Measurements from ENCODE around the gene ALG13. TPM values are rescaled to one million over a fixed set of nuclear protein-coding genes. Genes with fewer than 3 reads are reported as not detected.

ALG13 gene
- total RNA-seq, 1 donor from 2014 or later = 78.4 TPM

DNA sequence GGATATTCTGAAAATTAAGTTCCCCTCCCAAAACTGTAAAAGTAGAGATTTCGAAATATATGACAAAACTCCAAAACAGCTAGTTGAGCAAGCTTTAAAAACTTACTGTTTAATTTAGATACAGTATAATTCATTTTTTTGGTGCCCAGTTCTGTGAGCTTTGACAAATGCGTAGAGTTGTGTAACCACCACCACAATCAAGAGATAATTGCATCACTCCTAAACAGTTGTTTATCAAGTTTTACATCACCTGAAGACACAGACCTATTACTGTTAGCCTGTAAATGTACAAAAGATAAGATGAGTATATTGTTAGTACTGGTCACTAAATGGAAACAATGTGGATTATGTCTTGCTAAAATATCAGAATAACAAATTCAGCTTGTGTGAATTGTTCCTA is 62.3 kb downstream of the ALG13 start:
- DNase-seq (ENCODE audit: extremely low spot score, unreplicated experiment) = no peak
- Mint-ChIP-seq H3K27me3 (ENCODE audit: unreplicated experiment) (no peaks in the 10 kb centered on the region), H3K36me3 (ENCODE audit: unreplicated experiment) (peaks cover 68% of the 10 kb centered on the region), H3K4me1 (ENCODE audit: unreplicated experiment) (no peaks in the 10 kb centered on the region), H3K27ac (ENCODE audit: unreplicated experiment) (no peak overlapping the region), H3K9me3 (ENCODE audit: unreplicated experiment) (no peaks in the 10 kb centered on the region), H3K4me3 (ENCODE audit: unreplicated experiment) (no peak overlapping the region)
- TF ChIP-seq, protein P1, sequence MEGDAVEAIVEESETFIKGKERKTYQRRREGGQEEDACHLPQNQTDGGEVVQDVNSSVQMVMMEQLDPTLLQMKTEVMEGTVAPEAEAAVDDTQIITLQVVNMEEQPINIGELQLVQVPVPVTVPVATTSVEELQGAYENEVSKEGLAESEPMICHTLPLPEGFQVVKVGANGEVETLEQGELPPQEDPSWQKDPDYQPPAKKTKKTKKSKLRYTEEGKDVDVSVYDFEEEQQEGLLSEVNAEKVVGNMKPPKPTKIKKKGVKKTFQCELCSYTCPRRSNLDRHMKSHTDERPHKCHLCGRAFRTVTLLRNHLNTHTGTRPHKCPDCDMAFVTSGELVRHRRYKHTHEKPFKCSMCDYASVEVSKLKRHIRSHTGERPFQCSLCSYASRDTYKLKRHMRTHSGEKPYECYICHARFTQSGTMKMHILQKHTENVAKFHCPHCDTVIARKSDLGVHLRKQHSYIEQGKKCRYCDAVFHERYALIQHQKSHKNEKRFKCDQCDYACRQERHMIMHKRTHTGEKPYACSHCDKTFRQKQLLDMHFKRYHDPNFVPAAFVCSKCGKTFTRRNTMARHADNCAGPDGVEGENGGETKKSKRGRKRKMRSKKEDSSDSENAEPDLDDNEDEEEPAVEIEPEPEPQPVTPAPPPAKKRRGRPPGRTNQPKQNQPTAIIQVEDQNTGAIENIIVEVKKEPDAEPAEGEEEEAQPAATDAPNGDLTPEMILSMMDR (IDR thresholded peaks at IDR 0.05) = no peak

DNA sequence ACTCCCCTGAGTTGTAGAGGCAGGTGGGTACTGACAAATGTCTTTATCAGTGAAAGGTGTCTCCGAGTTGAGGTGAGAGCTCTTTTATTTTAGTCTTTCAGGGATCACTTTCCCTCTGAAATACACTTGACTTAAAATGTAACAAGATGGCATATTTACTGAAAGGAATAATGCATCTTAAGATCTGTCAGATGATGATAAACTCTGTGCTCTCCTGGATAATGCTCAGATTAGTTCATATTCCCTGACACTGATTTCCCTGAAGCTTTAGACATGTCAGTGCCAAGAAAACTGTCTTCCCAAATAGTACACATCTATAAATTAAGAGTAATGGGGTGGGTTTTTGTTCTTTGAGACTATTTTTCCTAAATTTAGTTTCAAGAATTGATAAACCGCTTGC is 75.5 kb downstream of the ALG13 start:
- Mint-ChIP-seq H3K4me3 (ENCODE audit: unreplicated experiment) (no peak overlapping the region), H3K27ac (ENCODE audit: unreplicated experiment) (no peak overlapping the region), H3K27me3 (ENCODE audit: unreplicated experiment) (no peaks in the 10 kb centered on the region), H3K9me3 (ENCODE audit: unreplicated experiment) (peaks cover 11% of the 10 kb centered on the region), H3K4me1 (ENCODE audit: unreplicated experiment) (no peaks in the 10 kb centered on the region), H3K36me3 (ENCODE audit: unreplicated experiment) (peaks cover 64% of the 10 kb centered on the region)
- TF ChIP-seq, protein P1 (IDR thresholded peaks at IDR 0.05) = no peak
- DNase-seq (ENCODE audit: extremely low spot score, unreplicated experiment) = no peak

DNA sequence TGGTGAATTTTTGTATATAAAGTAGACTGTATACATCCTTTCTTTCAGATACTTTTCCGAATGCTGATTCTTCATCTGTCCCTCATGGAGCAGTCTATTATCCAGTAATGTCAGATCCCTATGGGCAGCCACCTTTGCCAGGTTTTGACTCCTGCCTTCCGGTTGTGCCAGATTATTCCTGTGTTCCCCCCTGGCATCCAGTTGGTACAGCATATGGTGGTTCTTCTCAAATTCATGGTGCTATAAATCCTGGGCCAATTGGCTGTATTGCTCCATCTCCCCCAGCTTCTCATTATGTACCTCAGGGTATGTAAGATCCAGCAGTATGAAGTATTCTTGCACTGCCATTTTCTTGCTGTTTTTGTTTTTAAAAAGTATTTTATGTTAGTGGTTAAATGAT is 78.7 kb downstream of the ALG13 start:
- H3K27ac Mint-ChIP-seq (ENCODE audit: unreplicated experiment) = no peak overlapping the region
- H3K36me3 Mint-ChIP-seq (ENCODE audit: unreplicated experiment) = peaks cover 40% of the 10 kb centered on the region
- DNase-seq (ENCODE audit: extremely low spot score, unreplicated experiment) = no peak
- no peak overlapping the region for H3K4me3 Mint-ChIP-seq (ENCODE audit: unreplicated experiment)
- no peaks in the 10 kb centered on the region for H3K4me1 Mint-ChIP-seq (ENCODE audit: unreplicated experiment)
- no peaks in the 10 kb centered on the region for H3K27me3 Mint-ChIP-seq (ENCODE audit: unreplicated experiment)
- TF ChIP-seq, protein P1 (IDR thresholded peaks at IDR 0.05) = no peak
- no peaks in the 10 kb centered on the region for H3K9me3 Mint-ChIP-seq (ENCODE audit: unreplicated experiment)

DNA sequence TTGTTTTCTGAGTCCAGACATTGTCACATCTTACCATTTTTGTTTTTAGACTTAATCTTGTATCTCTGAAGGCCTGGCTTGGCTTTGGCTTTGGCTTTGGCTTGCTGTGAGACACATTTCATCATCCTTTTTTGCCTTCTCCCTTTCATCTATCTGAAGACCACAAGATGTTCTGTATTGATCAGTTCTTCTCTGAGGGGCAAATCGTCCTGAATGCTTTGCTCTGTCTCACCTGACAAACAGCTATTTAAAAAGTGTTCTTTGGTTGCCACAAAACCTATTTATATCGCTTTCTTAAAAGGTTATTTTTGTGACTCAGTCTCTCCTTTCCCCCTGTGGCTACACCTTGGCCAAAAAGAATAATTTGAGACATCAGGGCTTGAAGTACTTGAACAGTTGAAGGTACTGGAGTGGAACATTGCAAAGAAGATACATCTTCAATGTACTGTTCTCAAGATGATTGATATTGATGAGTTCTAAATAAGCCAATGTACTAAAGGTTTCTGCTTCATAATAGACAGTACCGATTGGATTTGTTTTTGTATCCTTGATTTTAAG is 80.7 kb downstream of the ALG13 start:
- H3K27ac Mint-ChIP-seq (ENCODE audit: unreplicated experiment) = no peak overlapping the region
- no peak overlapping the region for H3K4me3 Mint-ChIP-seq (ENCODE audit: unreplicated experiment)
- no peaks in the 10 kb centered on the region for H3K9me3 Mint-ChIP-seq (ENCODE audit: unreplicated experiment)
- no peak for DNase-seq (ENCODE audit: extremely low spot score, unreplicated experiment)
- TF ChIP-seq, protein P1 (IDR thresholded peaks at IDR 0.05) = no peak
- no peaks in the 10 kb centered on the region for H3K27me3 Mint-ChIP-seq (ENCODE audit: unreplicated experiment)
- H3K4me1 Mint-ChIP-seq (ENCODE audit: unreplicated experiment) = no peaks in the 10 kb centered on the region
- H3K36me3 Mint-ChIP-seq (ENCODE audit: unreplicated experiment) = peaks cover 45% of the 10 kb centered on the region

DNA sequence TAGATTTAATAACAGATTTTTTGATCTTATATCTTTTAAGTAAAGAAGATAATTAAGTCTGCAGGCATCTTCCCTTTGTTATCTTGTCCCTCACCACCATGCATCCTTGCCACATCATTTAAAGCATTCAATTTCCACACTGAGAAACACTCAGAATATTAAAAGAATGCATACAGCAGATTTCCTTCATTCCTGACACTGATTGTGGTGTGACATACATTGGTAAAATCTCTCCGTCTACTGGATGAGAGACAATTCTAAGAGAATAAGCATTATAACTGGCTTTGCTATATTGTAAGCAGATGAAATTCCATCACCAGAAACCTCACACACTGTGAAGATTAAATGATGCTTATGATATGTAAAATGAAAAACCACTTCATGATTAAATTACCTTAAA is 97.6 kb downstream of the ALG13 start:
- Mint-ChIP-seq H3K4me3 (ENCODE audit: unreplicated experiment) (no peak overlapping the region), H3K27me3 (ENCODE audit: unreplicated experiment) (no peaks in the 10 kb centered on the region), H3K36me3 (ENCODE audit: unreplicated experiment) (no peaks in the 10 kb centered on the region), H3K9me3 (ENCODE audit: unreplicated experiment) (no peaks in the 10 kb centered on the region), H3K27ac (ENCODE audit: unreplicated experiment) (no peak overlapping the region), H3K4me1 (ENCODE audit: unreplicated experiment) (no peaks in the 10 kb centered on the region)
- TF ChIP-seq, protein P1 (IDR thresholded peaks at IDR 0.05) = no peak
- no peak for DNase-seq (ENCODE audit: extremely low spot score, unreplicated experiment)

All from osteocyte (in vitro differentiated cells).